Myocyte (in vitro differentiated cells): ENCODE data around the gene CAMK4. TPM values are rescaled to one million over a fixed set of nuclear protein-coding genes. Genes with fewer than 3 reads are reported as not detected.
A peak's percentile ranks its signal among the peaks of the same experiment; 100 is the strongest.

Source experiments
- DNase-seq: peaks from one replicate; pipeline ENCODE4 v3.0.0-alpha.2; 2012; ENCODE audit warnings: low read depth
- total RNA-seq: library from RNA; depleted of rRNA; stranded (reverse); fragments of >200 nt; gene quantifications from 2 replicates; pipeline ENCODE4 v1.2.3, GENCODE V29; 2014

Gene CAMK4
- total RNA-seq, 1 donor from 2014 or later: 0.19 TPM

- no peak for DNase-seq
These were observed 256.2 kb downstream of the CAMK4 start for GRCh38 chr5:111480346-111480745.

GRCh38 chr5:111486055-111486454 is 261.9 kb downstream of the CAMK4 start:
- peak; percentile 18 for DNase-seq

GRCh38 chr5:111486926-111487325 is 262.7 kb downstream of the CAMK4 start:
- DNase-seq: no peak

GRCh38 chr5:111488353-111488752 is 264.2 kb downstream of the CAMK4 start:
- DNase-seq: no peak

- no peak for DNase-seq
These were observed 268.8 kb downstream of the CAMK4 start for GRCh38 chr5:111493031-111493430.

GRCh38 chr5:111494355-111494999 is 270.3 kb downstream of the CAMK4 start:
- peak; percentile 12 for DNase-seq

GRCh38 chr5:111495159-111495558 is 271.0 kb downstream of the CAMK4 start:
- no peak for DNase-seq

GRCh38 chr5:111498346-111498745 is 274.2 kb downstream of the CAMK4 start:
- no peak for DNase-seq

GRCh38 chr5:111502956-111503355 is 278.8 kb downstream of the CAMK4 start:
- DNase-seq: no peak

- DNase-seq: no peak
These were observed 280.9 kb downstream of the CAMK4 start for GRCh38 chr5:111505096-111505495.

GRCh38 chr5:111507276-111507675 is 283.1 kb downstream of the CAMK4 start:
- DNase-seq: no peak

- DNase-seq: no peak
These were observed 284.9 kb downstream of the CAMK4 start for GRCh38 chr5:111509119-111509518.

GRCh38 chr5:111511174-111511830 is 287.1 kb downstream of the CAMK4 start:
- DNase-seq: no peak

GRCh38 chr5:111511831-111512374 is 287.7 kb downstream of the CAMK4 start:
- DNase-seq: no peak

- DNase-seq: peak; percentile 98
These were observed 288.4 kb downstream of the CAMK4 start, which contains the start of gene STARD4 for GRCh38 chr5:111512375-111513130. TSS of gene STARD4 (minus strand) at chr5:111512535. CDS start at chr5:111507433, 5,102 bp downstream.

GRCh38 chr5:111513131-111513520 is 288.9 kb downstream of the CAMK4 start:
- no peak for DNase-seq

- no peak for DNase-seq
These were observed 289.9 kb downstream of the CAMK4 start for GRCh38 chr5:111514087-111514486.

GRCh38 chr5:111517853-111518501 is 293.8 kb downstream of the CAMK4 start:
- DNase-seq: no peak

- DNase-seq: peak; percentile 56
These were observed 294.6 kb downstream of the CAMK4 start for GRCh38 chr5:111518777-111519176.

- no peak for DNase-seq
These were observed 296.7 kb downstream of the CAMK4 start for GRCh38 chr5:111520908-111521307.

- DNase-seq: no peak
These were observed 303.9 kb downstream of the CAMK4 start for GRCh38 chr5:111528056-111528455.
